Measurements from ENCODE around the gene ZNF672.
A peak's percentile ranks its signal among the peaks of the same experiment; 100 is the strongest.
"Not testable (repeated sequence)": the region's sequence is repeated elsewhere in the genome, so short reads cannot be mapped to it uniquely, and the experiment has no call there.

ZNF672 gene

GRCh38 chr1:248793592-248793991 is 44.4 kb upstream of the ZNF672 start:
- H3K27me3 ChIP-seq (replicated peaks; ENCODE audit: control insufficient read depth, insufficient read depth, low read length) = no peaks in the 10 kb centered on the region
- no peak for TF ChIP-seq CTCF (IDR thresholded peaks at IDR 0.05; ENCODE audit: insufficient read depth, low read length, poor library complexity, severe bottlenecking)
- DNase-seq (ENCODE audit: extremely low read depth, insufficient read length) = peak; percentile 67
- no peaks in the 10 kb centered on the region for H3K36me3 ChIP-seq (ENCODE audit: control insufficient read depth, insufficient read depth, low read length)
- no peak overlapping the region for H3K4me3 ChIP-seq (replicated peaks; ENCODE audit: low read depth, low read length)

GRCh38 chr1:248794663-248795062 is 43.4 kb upstream of the ZNF672 start:
- H3K36me3 ChIP-seq (ENCODE audit: control insufficient read depth, insufficient read depth, low read length); DNase-seq (ENCODE audit: extremely low read depth, insufficient read length); H3K27me3 ChIP-seq (replicated peaks; ENCODE audit: control insufficient read depth, insufficient read depth, low read length); H3K4me3 ChIP-seq (replicated peaks; ENCODE audit: low read depth, low read length): not testable (repeated sequence)

GRCh38 chr1:248798791-248799190 is 39.2 kb upstream of the ZNF672 start:
- Histone ChIP-seq H3K4me3 (replicated peaks; ENCODE audit: low read depth, low read length) (no peak overlapping the region), H3K27me3 (replicated peaks; ENCODE audit: control insufficient read depth, insufficient read depth, low read length) (no peaks in the 10 kb centered on the region), H3K36me3 (ENCODE audit: control insufficient read depth, insufficient read depth, low read length) (no peaks in the 10 kb centered on the region)
- DNase-seq (ENCODE audit: extremely low read depth, insufficient read length) = no peak
- no peak for TF ChIP-seq CTCF (IDR thresholded peaks at IDR 0.05; ENCODE audit: insufficient read depth, low read length, poor library complexity, severe bottlenecking)

GRCh38 chr1:248800459-248800858 is 37.6 kb upstream of the ZNF672 start:
- H3K27me3 ChIP-seq (replicated peaks; ENCODE audit: control insufficient read depth, insufficient read depth, low read length) = no peaks in the 10 kb centered on the region
- no peak for DNase-seq (ENCODE audit: extremely low read depth, insufficient read length)
- H3K36me3 ChIP-seq (ENCODE audit: control insufficient read depth, insufficient read depth, low read length) = no peaks in the 10 kb centered on the region
- no peak overlapping the region for H3K4me3 ChIP-seq (replicated peaks; ENCODE audit: low read depth, low read length)
- TF ChIP-seq CTCF (IDR thresholded peaks at IDR 0.05; ENCODE audit: insufficient read depth, low read length, poor library complexity, severe bottlenecking) = no peak

- Histone ChIP-seq H3K4me3 (replicated peaks; ENCODE audit: low read depth, low read length) (no peak overlapping the region), H3K27me3 (replicated peaks; ENCODE audit: control insufficient read depth, insufficient read depth, low read length) (no peaks in the 10 kb centered on the region), H3K36me3 (ENCODE audit: control insufficient read depth, insufficient read depth, low read length) (no peaks in the 10 kb centered on the region)
- TF ChIP-seq CTCF (IDR thresholded peaks at IDR 0.05; ENCODE audit: insufficient read depth, low read length, poor library complexity, severe bottlenecking) = no peak
- no peak for DNase-seq (ENCODE audit: extremely low read depth, insufficient read length)
Observed at GRCh38 chr1:248802454-248802853, 35.6 kb upstream of the ZNF672 start.

- not testable (repeated sequence) for DNase-seq (ENCODE audit: extremely low read depth, insufficient read length); H3K27me3 ChIP-seq (replicated peaks; ENCODE audit: control insufficient read depth, insufficient read depth, low read length)
Observed at GRCh38 chr1:248803501-248803900, 34.5 kb upstream of the ZNF672 start.

More at GRCh38 chr1:248803501-248803900, 34.5 kb upstream of the ZNF672 start:
- not testable (repeated sequence) for H3K36me3 ChIP-seq (ENCODE audit: control insufficient read depth, insufficient read depth, low read length); H3K4me3 ChIP-seq (replicated peaks; ENCODE audit: low read depth, low read length)
